ACHN (cell line): Measurements from ENCODE around the gene TFDP1.

Experiments
- DNase-seq: peaks from one replicate; pipeline ENCODE4 v3.0.0-alpha.2; 2015
- in situ Hi-C: cut with HindIII; loops from 2 replicates; pipeline ENCODE4 v1.10.0; 2017; ENCODE audit warnings: low sequenced_read_pairs, low pct_ligation_motif_present, low pct_unique_long_range_greater_than_20kb

The TFDP1 gene

DNA sequence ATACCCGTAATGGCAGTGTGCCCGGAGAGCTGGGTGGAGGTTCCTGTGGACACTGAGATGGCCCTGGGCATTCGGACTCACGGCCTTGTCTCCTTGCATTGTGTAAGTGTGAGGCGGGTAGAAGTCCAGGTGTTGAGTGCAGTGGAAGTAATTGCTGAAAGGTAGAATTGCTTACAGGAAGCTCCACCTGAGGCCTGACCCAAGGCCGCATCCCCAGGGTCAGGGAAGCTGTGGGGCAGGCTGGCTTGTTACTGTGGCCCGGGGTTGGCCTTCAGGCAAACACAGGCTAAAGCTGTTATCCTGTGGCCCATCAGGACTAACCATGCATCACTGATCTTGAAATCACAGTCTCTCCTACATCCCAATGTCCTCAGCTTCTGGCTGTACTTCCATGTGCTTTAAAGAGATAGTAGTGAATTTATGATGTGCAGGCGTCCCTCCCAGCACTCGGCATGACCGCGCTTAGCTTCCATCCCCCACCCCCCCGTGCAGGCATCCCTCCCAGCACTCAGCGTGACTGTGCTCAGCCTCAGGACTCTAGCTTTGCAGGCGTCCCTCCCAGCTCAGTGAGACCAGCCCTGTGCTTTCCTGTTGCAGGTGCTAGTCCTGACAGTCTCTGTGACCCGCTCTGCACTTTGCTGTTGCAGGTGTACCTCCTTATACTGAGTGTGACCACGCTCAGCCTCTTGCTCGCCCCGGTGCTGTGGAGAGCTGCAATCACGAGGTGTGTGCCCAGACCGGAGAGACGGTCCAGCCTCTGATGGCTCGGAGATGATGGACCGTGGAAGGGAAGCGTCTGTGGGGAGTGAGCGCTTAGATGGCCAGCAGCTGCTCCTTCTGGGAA is 35.6 kb upstream of the TFDP1 start:
- in situ Hi-C loops, result no loop called here

DNA sequence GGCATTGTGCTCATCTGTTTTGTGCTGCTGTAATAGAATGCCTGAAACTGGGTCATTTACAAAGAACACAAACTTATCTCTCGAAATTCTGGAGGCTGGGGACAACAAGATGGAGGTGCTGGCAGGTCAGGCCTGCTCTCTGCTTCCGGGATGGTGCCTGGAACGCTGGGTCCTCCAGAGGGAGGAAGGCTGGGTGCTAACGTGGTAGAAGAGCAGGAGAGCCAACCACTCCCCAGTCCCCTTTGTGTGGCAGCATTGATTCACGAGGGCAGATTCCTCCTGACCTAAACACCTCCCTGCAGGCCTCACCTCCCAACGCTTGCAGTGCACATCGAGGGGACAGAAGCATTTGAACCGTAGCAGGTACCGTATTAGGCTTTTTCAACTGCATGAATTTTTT is 34.1 kb upstream of the TFDP1 start:
- in situ Hi-C loops, result no loop called here
- DNase-seq, result no peak

More for the DNA sequence above, 35.6 kb upstream of the TFDP1 start:
- no peak for DNase-seq

DNA sequence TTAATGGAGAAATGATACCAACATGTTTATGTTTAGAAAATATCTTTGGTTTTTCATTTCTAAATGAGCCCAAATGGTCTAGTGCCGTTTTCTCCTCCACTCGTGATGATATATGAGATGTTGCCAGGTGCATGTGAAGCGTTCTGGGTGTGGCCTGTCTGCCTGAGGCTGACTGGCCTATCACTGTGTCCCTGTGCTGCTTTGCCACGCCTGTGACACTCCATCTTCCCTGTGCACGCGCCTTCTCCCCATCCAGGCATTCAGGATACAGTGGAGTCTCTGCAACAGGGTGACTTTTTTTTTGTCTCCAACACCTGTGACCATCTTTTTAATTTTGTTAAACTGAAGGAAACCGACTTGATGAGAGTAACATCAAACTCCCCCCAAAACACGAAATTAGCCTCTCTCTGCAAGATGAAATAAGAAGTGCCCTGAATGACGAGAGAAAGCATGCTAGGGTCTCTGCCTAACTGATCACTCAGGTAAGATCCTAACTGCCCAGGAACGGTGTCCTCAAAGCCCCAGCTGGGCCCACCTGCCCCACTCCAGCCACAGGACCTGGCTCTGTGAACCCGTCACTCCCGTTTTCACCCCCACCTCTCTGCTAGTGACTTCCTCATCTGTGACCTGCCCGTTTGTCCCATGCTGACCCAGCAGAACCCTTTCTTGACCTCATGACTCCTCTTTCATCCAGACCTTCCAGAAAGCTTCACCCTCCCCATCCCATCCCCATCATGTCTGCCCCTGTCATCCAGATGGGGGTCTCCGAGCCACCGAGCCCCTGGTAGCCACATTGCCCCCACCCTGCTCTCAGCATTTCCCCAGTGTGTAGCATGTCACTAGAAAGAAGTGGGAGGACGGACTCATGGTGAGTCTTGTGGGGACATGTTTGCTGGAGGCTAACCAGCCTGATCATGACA is 33.2 kb upstream of the TFDP1 start:
- in situ Hi-C loops, result no loop called here
- no peak for DNase-seq

DNA sequence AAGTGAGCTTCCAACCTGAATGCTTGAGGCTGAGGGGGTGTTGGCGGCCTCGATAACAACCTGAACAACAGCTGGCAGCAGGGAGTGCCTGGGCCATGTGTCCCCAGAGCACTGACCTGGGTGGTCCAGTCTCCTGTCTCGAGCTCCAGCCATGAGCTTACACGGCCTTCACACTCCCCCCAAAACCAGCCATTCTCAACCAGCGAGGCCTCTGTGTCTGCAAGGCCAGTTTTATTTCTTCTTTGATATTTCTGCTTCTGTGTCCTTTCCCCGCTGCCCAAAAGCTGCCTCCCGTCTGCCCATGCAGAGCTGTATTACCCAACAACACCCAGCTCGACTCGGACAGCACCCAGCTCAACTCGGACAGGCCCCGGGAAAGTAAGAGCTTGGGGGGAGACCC is 32.5 kb upstream of the TFDP1 start:
- in situ Hi-C loops, result no loop called here
- no peak for DNase-seq

DNA sequence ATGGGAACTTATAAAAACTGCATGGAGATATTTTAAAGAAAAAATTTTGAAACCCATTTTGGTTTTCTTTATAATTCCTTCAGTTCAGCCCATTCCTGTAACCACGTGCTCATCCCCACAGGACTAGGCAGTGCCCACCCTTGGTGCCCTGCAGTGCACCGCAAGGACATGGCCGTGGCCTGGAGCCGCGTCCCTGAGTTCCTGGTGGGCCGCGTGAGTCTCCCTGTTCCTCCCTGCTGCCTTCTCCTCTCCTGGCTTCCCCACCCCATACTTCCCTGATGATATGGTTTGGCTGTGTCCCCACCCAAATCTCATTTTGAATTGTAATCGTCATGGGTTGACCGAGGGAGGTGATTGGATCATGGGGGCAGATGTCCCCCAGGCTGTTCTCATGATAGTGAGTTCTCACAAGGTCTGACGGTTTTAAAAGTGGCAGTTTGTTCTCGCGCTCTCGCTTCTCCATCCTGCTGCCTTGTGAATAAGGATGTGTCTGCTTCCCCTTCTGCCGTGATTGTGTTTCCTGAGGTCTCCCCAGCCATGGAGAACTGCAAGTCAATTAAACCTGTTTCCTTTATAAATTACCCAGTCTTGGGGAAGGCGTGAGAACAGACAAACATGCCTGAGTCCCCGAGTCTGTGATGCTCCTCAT is 31.6 kb upstream of the TFDP1 start:
- in situ Hi-C loops, result no loop called here
- no peak for DNase-seq

DNA sequence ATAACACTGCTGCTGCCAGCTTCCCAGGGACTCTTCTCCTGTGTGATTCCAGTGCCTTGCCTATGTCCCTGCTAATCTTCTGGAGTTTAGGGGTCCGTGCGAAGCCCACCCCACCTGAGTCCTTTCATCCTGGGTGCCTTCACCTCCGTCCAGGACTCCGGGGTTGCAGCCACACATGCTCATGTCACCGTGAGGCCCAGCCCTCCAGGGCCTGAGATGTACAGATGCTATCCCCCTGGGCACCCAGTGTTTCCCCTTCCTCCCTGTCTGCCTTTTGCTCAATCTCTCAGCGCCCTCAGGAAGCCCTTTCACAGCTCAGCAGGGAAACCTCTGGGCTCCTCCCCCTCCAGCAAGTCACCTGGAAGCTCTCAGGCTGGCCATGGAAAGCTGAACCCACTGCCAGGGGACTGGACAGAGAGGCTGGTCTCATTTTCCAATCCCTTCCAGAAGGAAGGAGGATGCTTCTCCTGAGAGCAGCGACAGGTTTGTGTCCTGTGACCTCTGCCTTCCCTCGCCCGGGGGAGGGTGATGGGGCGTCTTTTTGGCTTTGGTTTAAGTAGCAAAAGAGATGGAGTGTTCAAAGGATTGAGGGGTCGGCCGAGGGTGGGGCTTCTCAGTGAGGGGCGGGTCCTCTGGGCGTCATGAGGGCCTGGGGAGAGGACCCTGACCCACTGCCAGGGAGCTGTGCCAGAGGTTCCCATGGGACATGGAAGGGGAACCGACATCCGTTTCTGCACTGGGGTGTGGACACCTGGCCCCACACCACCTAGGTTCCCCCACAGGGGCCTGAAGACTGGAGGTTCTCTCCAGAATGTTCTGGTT is 30.8 kb upstream of the TFDP1 start:
- in situ Hi-C loops, result no loop called here
- no peak for DNase-seq

DNA sequence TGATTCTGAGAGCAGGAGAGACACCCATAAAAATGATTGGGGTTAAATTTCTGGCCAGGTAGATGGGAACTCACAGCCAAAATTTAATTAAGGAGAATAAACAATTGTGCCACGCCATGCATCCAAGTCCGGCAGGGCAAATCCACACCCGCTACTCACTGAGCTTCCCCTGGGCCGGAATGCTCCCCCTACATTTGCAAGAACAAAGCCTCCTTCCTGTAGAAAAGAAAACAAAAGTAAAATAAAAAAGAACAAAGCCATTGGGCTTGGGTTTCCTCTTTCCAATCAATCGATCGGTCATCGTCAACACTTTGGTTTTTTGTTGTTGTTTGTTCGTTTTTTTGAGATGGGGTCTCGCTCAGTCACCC is 30.2 kb upstream of the TFDP1 start:
- in situ Hi-C loops, result no loop called here

DNA sequence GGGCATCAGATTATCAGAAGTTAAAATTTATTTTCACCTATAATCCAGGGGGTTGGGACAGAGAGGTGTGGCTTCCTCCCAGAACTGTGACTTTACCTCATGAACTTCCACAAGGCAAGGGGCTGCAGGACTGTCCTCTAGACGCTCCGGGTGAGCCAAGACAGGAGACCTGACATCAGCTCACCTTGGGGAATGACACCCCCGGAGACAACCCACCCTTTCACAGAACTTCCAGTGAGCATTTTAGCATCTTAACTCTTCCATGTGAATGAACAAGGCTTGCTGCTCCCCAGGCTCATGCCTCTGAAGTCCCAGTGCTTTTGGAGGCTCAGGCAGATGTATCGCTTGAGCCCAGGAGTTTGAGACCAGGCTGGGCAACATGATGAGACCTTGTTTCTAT is 29.4 kb upstream of the TFDP1 start:
- DNase-seq, result no peak
- in situ Hi-C loops, result no loop called here

More for the DNA sequence above, 30.2 kb upstream of the TFDP1 start:
- DNase-seq, result no peak

DNA sequence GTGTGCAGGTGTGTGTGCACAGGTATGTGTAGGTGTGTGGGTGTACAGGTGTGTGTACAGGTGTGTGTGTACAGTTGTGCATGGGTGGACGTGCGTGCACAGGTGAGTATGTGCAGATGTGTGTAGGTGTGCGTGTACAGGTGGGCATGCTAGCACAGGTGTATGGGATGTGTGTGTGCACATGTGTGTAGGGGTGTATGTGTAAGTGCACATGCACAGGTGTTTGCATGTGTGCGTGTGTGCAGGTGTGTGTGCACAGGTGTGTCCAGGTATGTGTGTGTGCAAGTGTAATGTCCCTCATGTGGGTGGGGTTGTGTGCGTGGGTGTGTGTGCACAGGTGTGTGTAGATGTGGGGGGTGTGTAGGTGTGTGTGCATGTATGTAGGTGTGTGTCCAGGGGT is 27.5 kb upstream of the TFDP1 start:
- no peak for DNase-seq
- in situ Hi-C loops, result no loop called here

DNA sequence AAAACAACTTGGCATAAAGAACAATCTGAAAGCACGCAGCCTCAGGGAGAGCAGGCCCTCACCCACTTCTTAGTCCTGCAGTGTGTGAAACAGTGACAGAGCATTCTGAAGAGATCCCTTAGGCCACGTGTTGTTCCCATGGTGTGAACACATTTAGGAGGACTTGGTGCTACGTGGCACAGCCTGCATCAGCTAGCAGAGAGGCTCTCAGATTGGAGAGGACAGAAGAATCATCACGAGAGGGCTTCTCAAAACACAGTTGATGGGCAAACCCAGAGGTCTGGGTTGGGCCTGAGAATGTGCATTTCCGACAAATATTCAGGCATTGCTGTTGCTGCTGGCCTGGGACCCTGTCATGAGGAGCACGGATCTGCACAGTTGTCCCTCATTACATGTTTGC is 26.1 kb upstream of the TFDP1 start:
- no peak for DNase-seq
- in situ Hi-C loops, result no loop called here

DNA sequence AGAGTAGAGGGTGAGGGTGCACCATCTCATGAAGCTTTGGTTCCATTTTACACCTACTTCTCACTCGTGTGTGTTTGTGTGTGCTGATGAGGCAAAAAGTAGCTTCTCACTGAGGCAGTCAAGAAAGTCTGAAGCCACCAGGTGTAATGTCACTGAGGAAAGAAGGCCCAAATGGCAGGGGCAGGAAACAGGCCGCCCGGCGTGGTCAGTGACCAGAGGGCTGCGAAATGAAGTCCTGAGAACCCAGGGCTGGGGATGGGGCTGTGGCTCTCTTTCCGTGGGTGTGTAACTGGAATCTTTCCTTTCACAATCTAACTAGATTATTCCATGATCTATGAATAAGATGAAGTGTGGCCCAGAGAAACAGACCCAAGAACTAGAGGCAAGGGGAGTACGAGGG is 25.5 kb upstream of the TFDP1 start:
- DNase-seq, result no peak
- in situ Hi-C loops, result no loop called here

DNA sequence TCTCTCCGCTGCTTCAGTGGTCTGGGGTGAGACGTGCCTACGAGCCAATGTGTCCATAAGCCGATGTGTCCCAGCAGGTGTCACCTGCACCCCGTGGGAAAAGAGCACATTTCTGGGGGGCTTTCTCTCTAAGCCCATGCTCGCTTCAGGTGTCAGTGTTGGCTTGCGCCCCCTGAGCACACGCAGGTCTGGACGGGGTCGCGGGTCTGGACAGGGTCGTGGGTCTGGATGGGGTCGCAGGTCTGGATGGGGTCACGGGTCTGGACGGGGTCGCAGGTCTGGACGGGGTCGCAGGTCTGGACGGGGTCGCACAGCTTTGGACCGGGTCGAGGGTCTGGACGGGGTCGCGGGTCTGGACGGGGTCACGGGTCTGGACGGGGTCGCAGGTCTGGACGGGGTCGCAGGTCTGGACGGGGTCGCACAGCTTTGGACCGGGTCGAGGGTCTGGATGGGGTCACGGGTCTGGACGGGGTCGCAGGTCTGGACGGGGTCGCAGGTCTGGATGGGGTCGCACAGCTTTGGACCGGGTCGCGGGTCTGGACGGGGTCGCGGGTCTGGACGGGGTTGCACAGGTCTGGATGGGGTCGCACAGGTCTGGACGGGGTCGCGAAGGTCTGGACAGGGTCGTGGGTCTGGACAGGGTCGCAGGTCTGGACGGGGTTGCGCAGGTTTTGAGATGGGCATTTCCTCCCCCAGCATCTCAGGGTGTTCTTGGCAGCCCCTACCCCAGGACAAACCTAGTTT is 24.5 kb upstream of the TFDP1 start:
- no peak for DNase-seq
- in situ Hi-C loops, result no loop called here

DNA sequence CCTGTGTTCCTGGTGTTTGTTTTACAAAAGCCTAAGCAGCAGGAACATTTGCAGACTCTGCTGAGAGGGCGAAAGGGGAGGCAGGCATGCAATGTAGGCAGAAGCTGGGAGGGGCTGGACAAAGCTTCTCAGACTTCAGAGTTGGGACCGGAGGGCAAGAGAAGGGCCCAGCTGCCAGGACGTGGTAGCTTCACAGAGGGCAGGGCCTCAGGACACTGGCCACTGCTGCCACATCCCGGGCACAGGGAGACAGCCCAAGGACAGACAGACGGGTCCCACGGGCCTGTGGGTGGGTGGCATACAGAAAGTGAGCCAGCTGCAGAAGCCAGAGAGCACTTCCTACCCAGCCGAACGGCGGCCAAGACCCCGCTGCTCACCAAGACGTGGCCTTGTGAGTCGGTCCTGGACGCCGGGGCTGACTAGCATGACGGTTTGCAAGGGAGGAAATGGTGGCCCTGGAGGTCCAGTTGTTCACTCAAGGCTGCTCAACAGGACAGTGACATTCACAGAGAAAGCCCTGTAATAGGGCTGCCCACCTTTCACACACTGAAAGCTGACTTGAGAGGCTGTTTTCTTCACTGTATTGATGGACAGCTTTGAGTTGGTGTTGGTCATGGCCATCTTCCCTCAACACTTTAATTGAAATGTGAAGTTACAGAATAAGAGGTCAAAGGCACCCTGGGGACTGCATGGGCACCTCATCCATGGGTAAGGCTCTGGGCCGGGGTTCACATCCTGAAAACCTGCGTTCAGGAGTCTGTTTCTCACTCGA is 23.7 kb upstream of the TFDP1 start:
- no peak for DNase-seq
- in situ Hi-C loops, result no loop called here

DNA sequence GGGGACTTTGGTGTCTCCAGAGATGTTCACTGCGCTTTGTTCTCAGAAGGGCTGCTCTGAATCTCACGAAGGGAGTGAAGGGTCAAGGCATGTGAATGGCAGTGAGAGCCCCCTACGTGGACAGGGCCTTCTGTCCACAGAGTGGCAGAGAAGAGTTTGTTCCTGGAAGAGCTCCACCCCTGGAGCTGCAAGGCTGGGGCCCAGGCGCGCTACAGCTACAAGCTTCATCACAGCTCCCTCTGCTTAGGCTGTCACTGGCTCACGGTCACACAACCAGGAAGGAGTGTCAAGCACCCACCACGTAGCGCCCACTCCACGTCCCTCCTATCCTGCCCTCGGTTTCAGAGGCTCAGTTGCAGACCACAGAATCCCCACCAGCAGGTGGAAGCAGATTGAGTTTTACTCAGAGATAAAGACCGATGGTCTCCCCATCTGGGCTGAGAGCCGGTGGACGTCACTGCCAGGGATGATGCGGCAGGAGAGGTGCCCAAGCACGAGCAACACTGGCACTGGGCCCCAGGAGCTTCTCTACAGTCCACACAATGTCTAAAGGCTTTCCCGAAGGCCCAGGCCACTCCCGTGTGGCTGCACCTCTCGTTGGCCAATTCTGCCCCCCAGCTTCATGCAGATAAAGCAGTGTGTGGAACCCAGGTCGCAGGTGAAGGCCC is 23.0 kb upstream of the TFDP1 start:
- in situ Hi-C loops, result no loop called here
- no peak for DNase-seq

DNA sequence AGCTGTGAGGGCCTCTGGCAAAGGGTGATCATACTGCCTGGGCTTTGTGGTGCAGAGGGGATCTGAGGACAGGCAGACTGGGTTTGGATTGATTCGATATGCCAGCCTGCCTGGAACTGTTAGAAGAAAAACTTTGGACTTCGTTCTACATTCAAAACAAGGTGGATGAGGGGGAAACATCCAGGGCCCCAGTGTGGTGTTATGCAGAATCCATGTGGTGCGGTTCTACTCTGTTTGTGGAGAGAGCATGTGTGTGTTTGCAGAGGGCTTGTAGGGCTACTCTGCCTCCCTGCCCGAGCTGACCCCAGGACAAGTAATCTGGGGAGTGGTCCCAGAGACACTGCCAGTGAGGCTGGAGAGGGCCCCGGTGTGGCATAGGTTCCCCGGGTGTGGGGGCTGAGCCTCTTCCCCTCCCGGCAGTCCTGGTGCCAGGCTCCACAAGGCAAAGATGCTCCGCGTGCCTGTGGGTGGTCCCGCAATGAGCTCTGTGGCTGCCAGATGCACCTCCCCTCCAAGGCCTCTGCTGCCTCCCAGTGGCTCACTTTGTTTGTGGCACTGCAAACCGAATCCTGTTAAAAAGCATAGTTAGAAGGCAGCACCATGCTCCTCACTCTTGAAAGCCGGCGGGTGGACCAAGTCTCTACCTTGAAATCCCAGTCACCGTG is 22.3 kb upstream of the TFDP1 start:
- DNase-seq, result peak; percentile 61
- in situ Hi-C loops, result no loop called here

DNA sequence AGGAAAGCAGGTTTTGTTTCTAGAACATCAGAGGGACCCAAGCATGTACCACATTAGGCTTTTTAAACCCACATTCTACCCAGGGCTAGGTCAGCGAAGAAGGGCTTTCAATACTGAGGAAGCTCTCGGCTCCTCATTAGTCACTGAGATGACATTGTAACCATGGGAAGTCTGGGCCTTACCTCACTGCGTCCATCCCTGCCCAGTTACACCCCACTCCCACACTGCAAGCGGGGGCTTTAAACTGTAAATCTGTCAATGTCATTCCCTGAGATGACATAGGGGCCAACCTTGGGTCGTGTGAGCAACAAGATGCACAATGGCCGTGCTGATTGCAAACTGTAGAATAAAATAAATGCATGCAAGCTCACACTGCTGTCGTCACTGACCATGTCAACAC is 21.7 kb upstream of the TFDP1 start:
- DNase-seq, result no peak
- in situ Hi-C loops, result no loop called here
